GM10266 (cell line): ENCODE data around the gene TMPRSS11A.

ENCODE experiments used
- DNase-seq: peaks from one replicate; pipeline ENCODE4 v3.0.0; 2012; ENCODE audit errors: extremely low spot score
- CTCF ChIP-seq: IDR thresholded peaks from 2 replicates; pipeline ENCODE4 v1.5.1; 2012; ENCODE audit warnings: mild to moderate bottlenecking, low read depth; ENCODE audit not compliant: control insufficient read depth, insufficient read depth; ENCODE audit errors: missing control alignments

TMPRSS11A gene

DNA sequence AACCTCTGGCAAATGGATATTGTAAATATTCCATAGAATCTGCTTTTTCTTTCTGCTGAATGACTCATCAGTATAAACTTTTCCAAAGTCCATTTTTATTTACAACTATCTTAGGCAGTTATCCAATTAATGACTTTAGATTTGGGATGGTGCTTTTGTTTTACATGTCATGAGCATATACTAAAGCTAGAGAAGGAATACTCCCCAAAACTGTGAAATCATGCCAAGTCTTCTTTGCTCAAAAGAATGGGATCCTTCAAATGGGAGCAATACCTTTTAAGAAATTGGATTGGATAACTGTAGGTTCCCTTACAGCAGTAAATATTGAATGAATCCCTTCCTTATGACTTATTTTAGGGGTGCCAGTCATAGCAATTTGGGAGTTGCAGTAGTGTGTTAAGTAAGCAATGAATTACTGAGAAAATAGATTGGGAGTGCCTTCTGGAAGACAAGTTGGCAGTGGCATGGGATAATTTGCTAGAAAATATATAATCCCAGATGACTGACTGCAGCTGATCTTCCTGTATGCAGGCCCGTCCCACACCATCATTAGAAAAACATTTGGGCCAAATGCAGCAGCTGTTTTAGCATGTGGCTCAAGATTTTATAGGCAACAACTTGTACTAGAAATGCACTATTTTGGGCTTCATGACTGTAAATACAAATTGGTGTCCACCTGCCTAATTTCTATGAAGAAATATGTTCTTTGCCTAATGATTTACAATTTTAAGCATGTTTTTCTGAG lies 82.3 kb downstream of the TMPRSS11A start:
- DNase-seq, result no peak
- no peak for TF ChIP-seq CTCF

DNA sequence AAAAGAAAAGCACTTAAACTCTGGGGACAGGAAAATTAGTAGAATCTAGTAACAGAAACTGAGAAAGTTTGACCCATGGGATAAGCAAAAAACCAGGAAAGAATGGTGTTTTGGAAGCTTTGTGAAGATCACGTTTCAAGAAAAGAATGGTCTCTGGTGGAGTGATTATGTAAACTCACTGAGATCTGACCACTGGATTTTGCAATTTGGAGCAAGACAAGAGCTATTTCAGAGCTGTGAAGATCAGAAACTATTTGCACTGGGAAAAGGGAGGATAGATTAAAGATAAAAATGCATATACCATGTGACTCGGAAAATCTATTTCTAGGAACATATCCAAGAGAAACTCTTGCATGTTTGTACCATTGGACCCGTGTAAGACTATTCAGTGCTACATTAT lies 83.8 kb downstream of the TMPRSS11A start:
- DNase-seq, result no peak
- TF ChIP-seq CTCF, result no peak

- no peak for TF ChIP-seq CTCF
These were observed 86.2 kb downstream of the TMPRSS11A start for GRCh38 chr4:67877086-67877485.

GRCh38 chr4:67874986-67875385 lies 88.3 kb downstream of the TMPRSS11A start:
- no peak for TF ChIP-seq CTCF
- DNase-seq, result no peak

More at GRCh38 chr4:67877086-67877485, 86.2 kb downstream of the TMPRSS11A start:
- DNase-seq, result no peak

DNA sequence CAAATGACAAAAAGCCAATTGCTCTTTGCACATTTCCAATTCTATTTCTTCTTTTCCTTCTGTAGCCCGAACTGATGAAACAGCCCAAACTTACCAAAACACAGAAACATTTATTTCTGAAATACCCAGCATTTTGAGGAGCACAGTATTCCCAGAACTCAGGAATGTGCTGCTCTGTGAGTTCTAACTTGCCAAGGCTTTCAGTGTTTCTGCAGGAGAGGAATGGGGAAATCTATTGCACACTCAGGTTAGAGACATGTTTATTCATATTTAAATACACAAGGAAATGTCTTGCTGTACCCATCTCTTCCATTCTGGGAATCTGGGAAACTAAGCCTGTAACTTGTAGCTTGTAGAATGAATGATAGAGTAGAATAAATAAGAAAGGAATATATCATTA lies 90.2 kb downstream of the TMPRSS11A start:
- DNase-seq, result no peak
- no peak for TF ChIP-seq CTCF

DNA sequence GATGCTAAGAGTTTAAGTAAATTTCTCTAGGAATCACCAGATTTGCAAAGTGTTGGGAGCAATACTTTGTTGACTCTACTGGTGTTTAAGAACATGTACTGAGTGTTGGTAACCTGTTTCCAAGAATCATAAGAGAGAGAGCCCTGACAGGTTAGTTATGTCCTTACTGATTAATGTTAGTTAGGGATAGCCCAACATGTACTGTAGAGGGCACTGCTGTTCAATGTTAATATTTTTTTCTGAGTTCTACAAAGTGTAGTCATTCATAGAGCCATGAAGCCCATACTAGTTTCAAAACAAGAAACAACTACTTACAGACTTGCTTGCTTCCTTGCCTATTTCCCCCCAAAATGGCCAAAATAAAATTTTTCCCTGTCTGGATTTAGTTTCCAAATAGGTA lies 91.4 kb downstream of the TMPRSS11A start:
- DNase-seq, result peak; percentile 19
- TF ChIP-seq CTCF, result peak; percentile 48

- DNase-seq, result no peak
These were observed 93.6 kb downstream of the TMPRSS11A start for GRCh38 chr4:67869580-67870190.

More at GRCh38 chr4:67869580-67870190, 93.6 kb downstream of the TMPRSS11A start:
- TF ChIP-seq CTCF, result no peak
